H9 (cell line): ENCODE measurements around the gene TRERF1. TPM values are rescaled to one million over a fixed set of nuclear protein-coding genes. Genes with fewer than 3 reads are reported as not detected.

Source experiments
- DNase-seq: peaks from one replicate; pipeline ENCODE4 v3.0.0-alpha.2; 2017
- H2AFZ ChIP-seq: one replicate; pipeline ENCODE4 v1.6.1; 2013; ENCODE audit warnings: mild to moderate bottlenecking, low read length, control low read depth, moderate library complexity
- H2AK5ac ChIP-seq: 2 replicates; pipeline ENCODE4 v1.6.1; 2013; ENCODE audit warnings: low read length, control low read depth, mixed read lengths; ENCODE audit not compliant: insufficient read length
- H2BK120ac ChIP-seq: one replicate; pipeline ENCODE4 v1.6.1; 2013; ENCODE audit warnings: low read depth, mild to moderate bottlenecking, low read length, control low read depth, inconsistent platforms; ENCODE audit not compliant: poor library complexity, severe bottlenecking
- H2BK12ac ChIP-seq: 2 replicates; pipeline ENCODE4 v1.6.1; 2013; ENCODE audit warnings: low read length, control low read depth, mixed read lengths, low read depth; ENCODE audit not compliant: insufficient read length
- H2BK15ac ChIP-seq: 2 replicates; pipeline ENCODE4 v1.6.1; 2013; ENCODE audit warnings: low read depth, low read length, control low read depth
- H2BK20ac ChIP-seq: one replicate; pipeline ENCODE4 v1.6.1; 2013; ENCODE audit warnings: low read depth, mild to moderate bottlenecking, low read length, control low read depth, inconsistent platforms; ENCODE audit not compliant: poor library complexity, severe bottlenecking
- H2BK5ac ChIP-seq: 2 replicates; pipeline ENCODE4 v1.6.1; 2013; ENCODE audit warnings: low read length, control low read depth, mixed read lengths; ENCODE audit not compliant: insufficient read length
- H3K14ac ChIP-seq: 2 replicates; pipeline ENCODE4 v1.6.1; 2013; ENCODE audit warnings: low read length, control low read depth; ENCODE audit not compliant: insufficient read depth
- H3K18ac ChIP-seq: 2 replicates; pipeline ENCODE4 v1.6.1; 2013; ENCODE audit warnings: low read depth, mild to moderate bottlenecking, mixed read lengths, low read length, control low read depth; ENCODE audit not compliant: insufficient read length
- H3K23ac ChIP-seq: 2 replicates; pipeline ENCODE4 v1.6.1; 2013; ENCODE audit warnings: low read length, control low read depth, mixed read lengths, low read depth; ENCODE audit not compliant: insufficient read length
- H3K23me2 ChIP-seq: 2 replicates; pipeline ENCODE4 v1.6.1; 2013; ENCODE audit warnings: low read depth, mild to moderate bottlenecking, mixed read lengths, low read length, control low read depth; ENCODE audit not compliant: insufficient read length, poor library complexity, severe bottlenecking
- H3K27ac ChIP-seq: 2 replicates; pipeline ENCODE4 v1.5.1; 2013; ENCODE audit warnings: low read length, control low read depth, mixed read lengths, low read depth; ENCODE audit not compliant: insufficient read length
- H3K27me3 ChIP-seq: 2 replicates; pipeline ENCODE4 v1.6.1; 2013; ENCODE audit warnings: low read length, control low read depth, inconsistent platforms; ENCODE audit not compliant: insufficient read depth
- H3K4ac ChIP-seq: 2 replicates; pipeline ENCODE4 v1.6.1; 2013; ENCODE audit warnings: low read depth, mild to moderate bottlenecking, control low read depth, inconsistent platforms, low read length, moderate library complexity
- H3K4me1 ChIP-seq: 2 replicates; pipeline ENCODE4 v1.6.1; 2013; ENCODE audit warnings: low read length, control low read depth, inconsistent platforms; ENCODE audit not compliant: insufficient read depth
- H3K4me2 ChIP-seq: 2 replicates; pipeline ENCODE4 v1.6.1; 2013; ENCODE audit warnings: low read length, control low read depth, mixed read lengths; ENCODE audit not compliant: insufficient read length, insufficient read depth
- H3K56ac ChIP-seq: 2 replicates; pipeline ENCODE4 v1.6.1; 2013; ENCODE audit warnings: low read depth, mild to moderate bottlenecking, mixed read lengths, low read length, control low read depth; ENCODE audit not compliant: insufficient read length
- H3K79me1 ChIP-seq: 2 replicates; pipeline ENCODE4 v1.6.1; 2013; ENCODE audit warnings: low read depth, mild to moderate bottlenecking, moderate library complexity, low read length, control low read depth, inconsistent platforms; ENCODE audit not compliant: insufficient read depth, poor library complexity, severe bottlenecking
- H3K79me2 ChIP-seq: 2 replicates; pipeline ENCODE4 v1.6.1; 2013; ENCODE audit warnings: low read length, control low read depth, inconsistent platforms; ENCODE audit not compliant: insufficient read depth
- H3K9ac ChIP-seq: 2 replicates; pipeline ENCODE4 v1.6.1; 2013; ENCODE audit warnings: low read length, control low read depth, mixed read lengths; ENCODE audit not compliant: insufficient read length; ENCODE audit errors: extremely low read depth
- H3K9me3 ChIP-seq: one replicate; pipeline ENCODE4 v1.6.1; 2013; ENCODE audit warnings: low read depth, low read length, inconsistent platforms; ENCODE audit not compliant: control insufficient read depth
- H3T11ph ChIP-seq: one replicate; pipeline ENCODE4 v1.6.1; 2013; ENCODE audit warnings: mild to moderate bottlenecking, low read length, control low read depth, inconsistent platforms
- H4K20me1 ChIP-seq: one replicate; pipeline ENCODE4 v1.6.1; 2013; ENCODE audit not compliant: control insufficient read depth, insufficient read length, insufficient read depth
- H4K5ac ChIP-seq: 2 replicates; pipeline ENCODE4 v1.6.1; 2013; ENCODE audit warnings: low read depth, mild to moderate bottlenecking, mixed read lengths, low read length, control low read depth; ENCODE audit not compliant: insufficient read length
- H4K8ac ChIP-seq: replicated peaks from 2 replicates; pipeline ENCODE4 v1.6.1; 2013; ENCODE audit warnings: low read length, control low read depth, mixed read lengths, low read depth; ENCODE audit not compliant: insufficient read length
- H4K91ac ChIP-seq: 2 replicates; pipeline ENCODE4 v1.6.1; 2013; ENCODE audit warnings: low read depth, mild to moderate bottlenecking, moderate library complexity, mixed read lengths, low read length, control low read depth; ENCODE audit not compliant: insufficient read length
- H3K27ac Mint-ChIP-seq, 3 experiments: 2 replicates in 2 of 3; 3 replicates in 1 of 3; pipeline ENCODE4 v1.8.0; 2020 to 2021; ENCODE audit warnings: mixed read lengths in 3 of 3, mild to moderate bottlenecking in 1 of 3, moderate library complexity in 1 of 3
- H3K27me3 Mint-ChIP-seq: 2 replicates; pipeline ENCODE4 v1.8.0; 2021; ENCODE audit warnings: low read depth, mild to moderate bottlenecking, moderate library complexity, mixed read lengths
- H3K36me3 Mint-ChIP-seq, 3 experiments: 2 replicates in 2 of 3; 3 replicates in 1 of 3; pipeline ENCODE4 v1.8.0; 2020 to 2021; ENCODE audit warnings: low read depth in 3 of 3, mixed read lengths in 3 of 3; ENCODE audit not compliant: insufficient read depth in 1 of 3
- H3K4me1 Mint-ChIP-seq, 2 experiments: 2 replicates each; pipeline ENCODE4 v1.8.0; 2020; ENCODE audit warnings: mixed read lengths in 2 of 2
- H3K4me3 Mint-ChIP-seq, 2 experiments: 2 replicates in 1 of 2; 3 replicates in 1 of 2; pipeline ENCODE4 v1.8.0; 2020 to 2021; ENCODE audit warnings: mild to moderate bottlenecking in 2 of 2, mixed read lengths in 2 of 2, moderate library complexity in 1 of 2
- H3K9me3 Mint-ChIP-seq, 2 experiments: 2 replicates in 1 of 2; 3 replicates in 1 of 2; pipeline ENCODE4 v1.8.0; 2020; ENCODE audit warnings: mild to moderate bottlenecking in 2 of 2, mixed read lengths in 2 of 2, moderate library complexity in 1 of 2
- CTCF ChIP-seq: fragments of 200-600 bp; sonication (generic); conservative IDR thresholded peaks from 3 replicates; pipeline ENCODE4 v1.8.0; 2021; ENCODE audit warnings: antibody characterized with exemption, mild to moderate bottlenecking
- whole genome bisulfite sequencing: extraction: QIAGEN DNeasy Blood & Tissue Kit; methylation state at CpG from one replicate; pipeline ENCODE4 v1.1.7; 2013; ENCODE audit warnings: missing lambda C conversion rate, low lambda C conversion rate, mixed read lengths; ENCODE audit not compliant: insufficient read length; ENCODE audit errors: extremely low coverage; 5-methylcytosine and 5-hydroxymethylcytosine counted together
- total RNA-seq: library from RNA; stranded (reverse); gene quantifications from 2 replicates; pipeline ENCODE4 v1.2.1, GENCODE V29; 2021

Gene TRERF1
- total RNA-seq, 1 experiment from 2014 or later, result 19.7 TPM

- H2BK20ac ChIP-seq, result no peak overlapping the region
- H3K14ac ChIP-seq, result no peak overlapping the region
- H3K4me2 ChIP-seq, result no peak overlapping the region
- no peak overlapping the region for H3K27ac ChIP-seq
- no peak overlapping the region for H2BK15ac ChIP-seq
- H3K4me1 Mint-ChIP-seq, result peaks cover 34% of the 10 kb centered on the region in 2 experiments
- H3K9me3 ChIP-seq, result no peaks in the 10 kb centered on the region
- no peaks in the 10 kb centered on the region for H3K27me3 Mint-ChIP-seq
- no peak overlapping the region for H3K27ac Mint-ChIP-seq
- no peaks in the 10 kb centered on the region for H4K20me1 ChIP-seq
- no peak overlapping the region for H2BK120ac ChIP-seq
- H3K9me3 Mint-ChIP-seq, result no peaks in the 10 kb centered on the region; a peak in 1 of 5 replicates
- no peaks in the 10 kb centered on the region; the same call in 1 of the 2 replicates for H3K4me1 ChIP-seq
- H4K5ac ChIP-seq, result no peak overlapping the region
- no peak overlapping the region for H2BK12ac ChIP-seq
- H4K8ac ChIP-seq, result no peak overlapping the region
- no peaks in the 10 kb centered on the region for H3K79me2 ChIP-seq
- no CpG with 5 or more reads among the region's 1 CpG for WGBS
- no peak overlapping the region for H2BK5ac ChIP-seq
- no peak overlapping the region for H3K18ac ChIP-seq
- no peak overlapping the region for H2AFZ ChIP-seq
- H3K27me3 ChIP-seq, result no peaks in the 10 kb centered on the region
- H3K23ac ChIP-seq, result no peak overlapping the region
- no peak overlapping the region for H3K4ac ChIP-seq
- H3K79me1 ChIP-seq, result no peaks in the 10 kb centered on the region
- TF ChIP-seq CTCF, result no peak
- peaks cover 32 to 69% (median 51%) of the 10 kb centered on the region in 3 experiments for H3K36me3 Mint-ChIP-seq
- H4K91ac ChIP-seq, result no peak overlapping the region
- no peak overlapping the region for H3K9ac ChIP-seq
- no peak overlapping the region for H3K4me3 Mint-ChIP-seq
- no peak overlapping the region for H2AK5ac ChIP-seq
- DNase-seq, result no peak
- no peaks in the 10 kb centered on the region for H3K23me2 ChIP-seq
- no peak overlapping the region for H3T11ph ChIP-seq
- no peak overlapping the region for H3K56ac ChIP-seq
Observed at GRCh38 chr6:42237857-42238256, 213.9 kb downstream of the TRERF1 start.
